Natural killer cell (primary cell): ENCODE results near the gene RUNX3. TPM values are rescaled to one million over a fixed set of nuclear protein-coding genes. Genes with fewer than 3 reads are reported as not detected.

Experiments
- ATAC-seq, 3 donors: fragments of 150-1000 bp in 2 of 3; fragments of 200-7000 bp in 1 of 3; cut with Tn5 transposase; 1 replicate in 1 of 3; 2 replicates in 2 of 3; pipeline ENCODE4 v1.10.0; 2021; ENCODE audit warnings: mild to moderate bottlenecking in 2 of 3, moderate library complexity in 2 of 3
- DNase-seq, 2 donors: peaks; one replicate each; pipeline versions ENCODE4 v3.0.0 to v3.0.0-alpha.2; 2013 to 2021; ENCODE audit warnings: mixed read lengths in 1 of 2
- H3K27ac ChIP-seq: one replicate; pipeline ENCODE4 v1.5.1; 2013; ENCODE audit warnings: mild to moderate bottlenecking, low read length
- H3K27me3 ChIP-seq: one replicate; pipeline ENCODE4 v1.6.1; 2013; ENCODE audit warnings: low read length; ENCODE audit not compliant: control insufficient read depth, insufficient read depth
- H3K36me3 ChIP-seq: one replicate; pipeline ENCODE4 v1.6.1; 2013; ENCODE audit warnings: low read length; ENCODE audit not compliant: control insufficient read depth, insufficient read depth
- H3K4me1 ChIP-seq: one replicate; pipeline ENCODE4 v1.6.1; 2013; ENCODE audit warnings: low read length; ENCODE audit not compliant: control insufficient read depth, insufficient read depth
- H3K4me3 ChIP-seq: one replicate; pipeline ENCODE4 v1.5.1; 2013; ENCODE audit warnings: low read length
- H3K9me3 ChIP-seq: one replicate; pipeline ENCODE4 v1.6.1; 2013; ENCODE audit warnings: low read length; ENCODE audit not compliant: control insufficient read depth, insufficient read depth
- H3K27ac Mint-ChIP-seq, 2 donors: one replicate each; pipeline ENCODE4 v1.8.0; 2022; ENCODE audit warnings: mild to moderate bottlenecking in 2 of 2, mixed read lengths in 2 of 2, moderate library complexity in 1 of 2
- H3K27me3 Mint-ChIP-seq, 2 donors: one replicate each; pipeline ENCODE4 v1.8.0; 2022; ENCODE audit warnings: low read depth in 2 of 2, mixed read lengths in 2 of 2
- H3K36me3 Mint-ChIP-seq: one replicate; pipeline ENCODE4 v1.8.0; 2022; ENCODE audit warnings: mixed read lengths
- H3K4me1 Mint-ChIP-seq, 2 donors: one replicate each; pipeline ENCODE4 v1.8.0; 2022; ENCODE audit warnings: mixed read lengths in 2 of 2
- H3K4me3 Mint-ChIP-seq: one replicate; pipeline ENCODE4 v1.8.0; 2022; ENCODE audit warnings: mild to moderate bottlenecking, moderate library complexity, mixed read lengths
- H3K9me3 Mint-ChIP-seq, 2 donors: one replicate each; pipeline ENCODE4 v1.8.0; 2022; ENCODE audit warnings: mixed read lengths in 2 of 2
- WGBS: methylation state at CpG from one replicate; pipeline ENCODE4 v1.1.7; 2013; ENCODE audit warnings: missing lambda C conversion rate; ENCODE audit not compliant: insufficient coverage; 5-methylcytosine and 5-hydroxymethylcytosine counted together
- intact Hi-C: fragments of 100-400 bp; cut with micrococcal nuclease; formaldehyde crosslinking; loops from one replicate; pipeline ENCODE4 v1.14.2; 2022
- total RNA-seq, 4 donors: library from RNA; stranded (reverse); fragments of 120-200 nt in 1 of 4; gene quantifications; one replicate each; pipeline versions ENCODE4 v1.2.3 to v1.2.4, GENCODE V29; 2013 to 2022
- TF ChIP-seq, protein P1 (sequence below): fragments of 200-600 bp; IDR thresholded peaks from one replicate; pipeline ENCODE4 v1.8.0; 2022; ENCODE audit warnings: antibody characterized with exemption

RUNX3 gene
- total RNA-seq, 3 donors from 2014 or later (not counting 1 experiment from before 2014, with no cell fraction given) = 537 to 630 (median 601) TPM

DNA sequence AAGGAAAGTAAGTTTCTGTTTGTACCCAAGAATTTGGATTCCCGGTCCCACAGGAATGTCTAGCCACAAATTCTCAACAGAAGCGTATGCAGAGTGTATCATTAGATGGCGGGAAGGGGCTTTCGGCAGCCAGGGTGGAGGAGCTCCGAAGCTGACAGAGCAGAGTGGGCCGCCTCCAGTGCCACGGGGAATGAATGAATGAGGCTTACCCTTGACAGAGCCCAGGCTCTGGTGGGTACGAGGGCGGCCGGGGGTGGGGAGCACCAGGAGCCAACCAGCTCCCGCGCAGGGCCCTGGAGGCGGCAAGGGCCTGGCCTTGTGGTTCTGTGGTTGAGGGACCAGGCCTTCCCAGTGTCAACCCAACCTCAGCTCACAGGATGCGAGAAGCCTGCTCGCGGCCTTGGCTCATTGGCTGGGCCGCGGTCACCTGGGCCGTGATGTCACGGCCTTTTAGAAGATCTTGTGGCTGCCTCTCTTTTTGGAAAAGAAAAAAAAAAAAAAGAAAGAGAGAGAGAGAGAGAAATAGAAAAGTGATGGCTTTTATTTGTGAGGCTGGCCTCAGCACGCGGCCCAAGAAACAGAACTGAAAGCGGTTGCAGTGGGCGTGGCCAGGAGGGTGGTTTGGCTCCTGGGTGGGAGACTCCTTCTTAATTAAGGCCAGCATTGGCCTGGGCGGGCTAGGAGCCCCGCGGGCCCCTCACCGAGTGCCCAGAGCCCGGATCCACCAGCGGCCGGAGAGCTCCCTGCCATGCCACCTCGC, 34.9 kb upstream of the RUNX3 start:
- no peaks in the 10 kb centered on the region for H3K36me3 Mint-ChIP-seq
- intact Hi-C loops = loop anchor here (1.0 to 5.0 kb wide), 10 partner anchors 10 to 136 kb away; no protein-coding TSS in a partner anchor
- Histone ChIP-seq H3K36me3 (no peaks in the 10 kb centered on the region), H3K4me3 (peak overlapping the region; percentile 39), H3K4me1 (peaks cover 74% of the 10 kb centered on the region), H3K9me3 (no peaks in the 10 kb centered on the region), H3K27ac (peak overlapping the region; percentile 83), H3K27me3 (no peaks in the 10 kb centered on the region)
- DNase-seq (peak; percentile 87 to 97), ATAC-seq (peak; percentile 79 to 95 (median 91))
- 13% methylated on average over 32 of the region's 32 CpGs for WGBS
- H3K4me1 Mint-ChIP-seq = peaks cover 23 to 34% of the 10 kb centered on the region in 2 donors
- no peaks in the 10 kb centered on the region for H3K9me3 Mint-ChIP-seq
- peak overlapping the region; percentile 93 for H3K4me3 Mint-ChIP-seq
- TF ChIP-seq, protein P1, sequence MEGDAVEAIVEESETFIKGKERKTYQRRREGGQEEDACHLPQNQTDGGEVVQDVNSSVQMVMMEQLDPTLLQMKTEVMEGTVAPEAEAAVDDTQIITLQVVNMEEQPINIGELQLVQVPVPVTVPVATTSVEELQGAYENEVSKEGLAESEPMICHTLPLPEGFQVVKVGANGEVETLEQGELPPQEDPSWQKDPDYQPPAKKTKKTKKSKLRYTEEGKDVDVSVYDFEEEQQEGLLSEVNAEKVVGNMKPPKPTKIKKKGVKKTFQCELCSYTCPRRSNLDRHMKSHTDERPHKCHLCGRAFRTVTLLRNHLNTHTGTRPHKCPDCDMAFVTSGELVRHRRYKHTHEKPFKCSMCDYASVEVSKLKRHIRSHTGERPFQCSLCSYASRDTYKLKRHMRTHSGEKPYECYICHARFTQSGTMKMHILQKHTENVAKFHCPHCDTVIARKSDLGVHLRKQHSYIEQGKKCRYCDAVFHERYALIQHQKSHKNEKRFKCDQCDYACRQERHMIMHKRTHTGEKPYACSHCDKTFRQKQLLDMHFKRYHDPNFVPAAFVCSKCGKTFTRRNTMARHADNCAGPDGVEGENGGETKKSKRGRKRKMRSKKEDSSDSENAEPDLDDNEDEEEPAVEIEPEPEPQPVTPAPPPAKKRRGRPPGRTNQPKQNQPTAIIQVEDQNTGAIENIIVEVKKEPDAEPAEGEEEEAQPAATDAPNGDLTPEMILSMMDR = no peak
- H3K27ac Mint-ChIP-seq = peak overlapping the region; percentile 91 to 93
- H3K27me3 Mint-ChIP-seq = peaks cover 10 to 22% of the 10 kb centered on the region in 2 donors

DNA sequence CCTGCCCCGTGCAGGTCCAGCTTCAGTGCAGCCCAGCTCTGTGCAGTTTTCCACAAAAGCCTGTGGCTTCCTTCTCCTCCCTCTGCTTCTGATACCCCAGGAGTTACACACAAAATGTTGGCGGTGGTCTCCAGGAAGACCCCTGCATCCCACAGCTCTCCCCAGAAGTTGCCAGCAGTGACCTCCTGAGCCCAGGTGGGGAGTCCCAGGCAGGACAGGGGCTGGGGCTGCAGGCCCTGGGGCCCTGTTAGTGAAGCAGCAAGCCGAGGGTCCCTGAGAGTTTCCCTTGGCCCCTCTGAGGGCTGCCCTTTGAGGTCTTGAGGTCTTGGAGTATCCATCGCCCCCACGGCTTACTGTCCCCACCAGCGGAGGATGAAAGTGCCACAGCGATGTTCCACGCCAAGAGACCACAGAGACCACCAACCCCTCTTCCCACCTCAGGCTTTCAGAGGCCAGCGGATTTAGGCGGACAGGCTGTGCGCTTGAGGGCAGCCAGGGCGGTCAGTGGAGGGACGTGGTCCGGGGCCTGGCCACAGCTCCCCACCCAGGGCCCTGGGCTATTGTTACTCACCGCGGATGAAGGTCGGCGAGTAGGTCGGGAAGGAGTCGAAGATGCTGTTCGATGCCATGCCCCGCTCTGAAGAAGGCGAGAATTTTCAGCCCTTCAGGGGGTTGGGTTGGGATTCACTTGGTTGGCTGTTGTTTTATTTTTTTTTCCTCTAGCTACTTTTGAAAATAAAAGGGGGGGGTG, 34.0 kb upstream of the RUNX3 start:
- Histone ChIP-seq H3K4me3 (peak overlapping the region; percentile 39), H3K36me3 (no peaks in the 10 kb centered on the region), H3K27ac (peak overlapping the region; percentile 83), H3K4me1 (peaks cover 77% of the 10 kb centered on the region), H3K9me3 (no peaks in the 10 kb centered on the region), H3K27me3 (no peaks in the 10 kb centered on the region)
- 28% methylated on average over 23 of the region's 23 CpGs for WGBS
- Mint-ChIP-seq H3K27ac (peak overlapping the region; percentile 91 to 93), H3K9me3 (no peaks in the 10 kb centered on the region), H3K4me1 (peaks cover 23 to 39% of the 10 kb centered on the region in 2 donors), H3K4me3 (peak overlapping the region; percentile 93), H3K27me3 (peaks cover 15 to 25% of the 10 kb centered on the region in 2 donors), H3K36me3 (no peaks in the 10 kb centered on the region)
- TF ChIP-seq, protein P1 = no peak
- no peak for ATAC-seq
- DNase-seq = peak in 1 of 2 donors; percentile 51
- intact Hi-C loops = loop anchor here (2.0 to 5.0 kb wide), 7 partner anchors 17 to 137 kb away; no protein-coding TSS in a partner anchor

DNA sequence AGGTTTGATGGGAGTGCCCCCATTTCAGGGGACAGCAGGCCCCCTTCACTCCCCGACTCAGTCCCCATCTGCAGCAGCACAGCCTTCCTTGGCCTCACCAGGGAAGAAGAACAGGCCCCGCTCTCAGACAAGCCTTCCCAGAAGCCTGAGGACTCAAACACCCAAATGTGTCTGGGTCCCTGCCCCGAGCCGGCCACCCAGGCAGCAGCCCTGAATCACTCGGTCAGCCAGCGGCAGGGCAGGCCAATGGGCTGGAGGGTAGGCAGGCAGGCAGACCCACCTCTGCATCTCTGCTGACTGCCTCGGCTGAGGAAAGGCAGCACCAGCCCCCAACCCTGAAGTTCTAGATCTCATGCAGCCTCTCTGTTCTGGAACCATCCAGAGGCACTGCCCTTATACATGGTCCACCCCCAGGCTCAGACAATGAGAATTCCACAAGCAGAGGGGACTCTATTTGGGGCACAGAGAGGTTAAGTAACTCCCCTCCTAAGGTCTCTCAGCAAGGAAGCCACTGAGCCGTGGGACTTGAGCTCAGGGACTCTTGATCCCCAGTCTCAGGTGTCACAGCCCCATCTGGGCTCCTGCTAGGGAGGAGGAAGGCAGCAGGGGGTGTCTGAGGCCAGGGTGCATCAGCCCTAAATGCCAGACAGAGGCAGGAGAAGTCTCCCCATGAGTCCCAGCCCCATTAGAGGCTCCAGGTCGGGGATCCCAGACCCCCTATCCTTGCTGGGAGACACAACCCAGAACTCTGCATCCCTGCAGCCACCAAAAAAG, 33.2 kb upstream of the RUNX3 start:
- no peaks in the 10 kb centered on the region for H3K36me3 Mint-ChIP-seq
- H3K27ac ChIP-seq = peak overlapping the region; percentile 83
- DNase-seq (peak in 1 of 2 donors; percentile 77), ATAC-seq (no peak)
- intact Hi-C loops = loop anchor here (5.0 kb wide), 1 partner anchor 34 kb away; no protein-coding TSS in a partner anchor
- H3K27me3 ChIP-seq = no peaks in the 10 kb centered on the region
- peaks cover 23 to 39% of the 10 kb centered on the region in 2 donors for H3K4me1 Mint-ChIP-seq
- peaks cover 9 to 21% of the 10 kb centered on the region in 2 donors for H3K27me3 Mint-ChIP-seq
- peak overlapping the region in 1 of 2 donors; percentile 91 for H3K27ac Mint-ChIP-seq
- H3K36me3 ChIP-seq = no peaks in the 10 kb centered on the region
- no peaks in the 10 kb centered on the region for H3K9me3 Mint-ChIP-seq
- peak overlapping the region; percentile 39 for H3K4me3 ChIP-seq
- TF ChIP-seq, protein P1 = peak; percentile 13
- H3K4me1 ChIP-seq = peaks cover 85% of the 10 kb centered on the region
- 64% methylated on average over 9 of the region's 9 CpGs for WGBS
- no peaks in the 10 kb centered on the region for H3K9me3 ChIP-seq
- H3K4me3 Mint-ChIP-seq = peak overlapping the region; percentile 4
